GM21360 (cell line): ENCODE measurements around the gene SRC.

Source experiments
- ATAC-seq: cut with Tn5 transposase; IDR thresholded peaks from one replicate; pipeline ENCODE4 v1.9.1; 2021; ENCODE audit warnings: mild to moderate bottlenecking, moderate library complexity; ENCODE audit not compliant: unreplicated experiment

Gene SRC

DNA sequence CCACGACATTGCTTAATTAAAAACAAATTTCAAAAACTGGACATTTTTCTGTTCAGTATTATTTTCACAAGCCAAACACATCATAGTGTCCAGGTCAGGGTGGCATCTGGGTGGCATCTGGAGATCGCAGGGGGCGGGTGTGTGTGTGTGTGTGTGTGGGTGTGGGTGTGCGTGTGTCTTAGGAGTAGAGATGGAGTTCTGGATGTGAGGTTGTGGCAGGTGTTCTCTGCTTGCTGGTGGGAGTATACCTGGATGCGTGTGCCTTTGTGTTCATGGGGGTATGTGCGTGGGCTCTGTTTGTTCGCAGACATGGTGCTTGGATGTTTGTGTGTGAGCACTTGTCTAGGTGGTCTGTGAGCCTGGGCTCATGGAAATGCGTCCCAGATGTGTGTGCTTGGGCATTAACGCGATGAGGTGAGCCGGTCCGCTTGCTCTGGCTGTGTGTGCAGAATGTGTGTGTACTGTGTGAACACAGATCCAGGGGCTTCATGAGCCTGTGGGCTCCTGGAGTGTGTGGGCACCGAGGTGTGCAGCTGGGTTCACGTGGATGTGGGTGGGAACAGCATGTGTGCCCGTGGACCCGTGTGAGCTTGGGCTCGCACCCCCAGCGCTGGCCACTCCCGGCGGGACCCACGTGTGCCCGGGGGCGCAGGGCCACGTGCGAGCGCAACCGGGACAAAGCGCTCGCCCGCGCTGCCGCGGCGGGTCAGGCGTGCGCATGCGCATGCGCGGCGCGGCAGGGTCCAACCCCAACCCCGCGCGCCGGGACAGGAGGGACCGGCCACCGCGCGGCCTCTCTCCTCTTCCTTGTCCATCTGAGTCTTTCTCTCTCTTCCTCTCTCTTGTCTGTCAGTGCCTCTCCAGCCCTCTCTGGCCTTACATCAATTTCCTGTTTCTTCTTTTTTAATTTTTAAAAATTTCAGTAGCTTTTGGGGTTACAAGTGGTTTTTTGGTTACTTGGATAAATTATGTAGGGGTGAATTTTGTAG lies 60.4 kb downstream of the SRC start:
- ATAC-seq, result no peak

DNA sequence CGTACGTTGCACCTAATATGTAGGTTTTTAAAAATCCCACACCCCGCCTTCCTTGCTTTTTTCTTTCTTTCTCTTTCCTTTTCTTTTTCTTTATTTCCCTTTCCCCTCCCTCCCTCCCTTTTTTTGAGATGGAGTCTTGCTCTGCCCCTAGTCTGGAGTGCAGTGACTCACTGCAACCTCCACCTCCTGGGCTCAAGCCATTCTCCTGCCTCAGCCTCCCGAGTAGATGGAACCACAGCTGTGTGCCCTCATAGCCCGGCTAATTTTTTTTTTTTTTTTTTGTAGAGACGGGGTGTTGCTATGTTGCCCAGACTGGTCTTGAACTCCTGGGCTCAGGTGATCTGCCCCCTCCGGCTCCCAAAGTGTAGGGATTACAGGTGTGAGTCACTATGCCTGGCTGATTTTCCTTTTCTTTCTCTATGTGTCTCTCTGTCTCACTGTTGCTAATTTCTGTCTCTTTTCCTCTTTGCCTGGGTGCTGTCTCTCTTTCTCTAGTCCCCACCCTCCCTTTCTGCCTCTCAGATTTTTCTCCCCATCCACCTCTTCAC lies 61.2 kb downstream of the SRC start:
- ATAC-seq, result no peak

DNA sequence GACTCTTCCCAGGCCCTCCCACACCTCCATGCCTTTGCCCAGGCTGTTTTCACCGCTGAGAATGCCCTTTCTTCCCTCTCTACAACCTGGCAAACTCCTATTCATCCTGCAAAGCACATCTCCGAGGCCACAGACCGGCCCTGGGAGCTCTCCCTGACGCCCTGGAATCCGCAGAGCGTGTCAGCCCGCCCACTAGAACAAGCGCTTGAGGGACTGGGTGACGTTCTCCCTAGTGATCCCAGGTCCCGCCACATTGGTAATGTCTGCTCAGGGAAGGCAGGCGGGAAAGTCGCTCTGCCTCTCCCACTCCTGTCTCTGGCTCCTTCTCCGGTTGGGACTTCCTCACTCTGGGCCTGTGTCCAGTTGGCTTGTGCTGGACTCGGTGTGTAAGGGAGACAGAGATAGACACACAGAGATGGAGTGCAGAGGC lies 61.6 kb downstream of the SRC start:
- ATAC-seq, result no peak

DNA sequence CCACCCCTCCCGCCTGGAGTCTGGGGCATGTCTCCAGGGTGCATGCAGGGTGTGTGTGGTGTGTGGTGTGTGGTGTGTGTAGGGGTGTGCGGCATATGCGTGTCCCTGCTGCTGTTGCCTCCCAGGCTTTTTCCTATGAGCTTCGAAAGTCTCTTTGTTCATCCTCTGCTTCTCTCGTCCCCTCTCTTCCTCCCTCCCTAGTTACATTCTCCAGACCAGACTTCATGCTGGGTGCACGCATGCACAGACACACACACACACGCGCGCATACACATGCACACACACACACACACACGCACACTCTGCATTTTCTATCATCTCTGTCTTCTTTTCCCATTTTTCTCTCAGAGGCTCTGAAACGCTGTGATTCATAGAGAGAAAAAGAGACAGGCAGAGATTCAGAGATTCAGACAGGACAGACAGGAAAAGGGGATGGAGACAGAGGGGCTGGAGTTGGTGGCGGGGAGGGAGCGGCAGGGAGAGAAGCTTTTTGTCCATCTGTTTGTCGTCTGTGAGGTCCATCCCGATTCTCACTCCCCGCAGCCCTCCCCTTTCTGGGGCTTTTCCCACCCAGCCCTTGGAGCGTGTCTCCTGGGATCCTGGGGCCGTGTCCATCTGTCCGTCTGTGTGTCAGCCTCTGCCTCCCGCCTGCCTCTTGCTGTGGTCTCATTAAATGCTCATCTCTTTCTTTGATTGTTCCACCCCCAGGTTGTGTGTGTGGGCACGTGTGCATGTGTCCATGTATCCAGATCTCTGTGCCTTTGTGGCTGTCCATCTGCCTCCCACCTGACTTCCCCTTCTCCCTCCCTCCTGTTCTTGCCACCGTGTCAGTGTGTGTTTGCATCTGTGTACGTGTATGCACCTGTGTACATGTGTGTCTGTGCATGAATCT lies 62.6 kb downstream of the SRC start:
- ATAC-seq, result no peak

DNA sequence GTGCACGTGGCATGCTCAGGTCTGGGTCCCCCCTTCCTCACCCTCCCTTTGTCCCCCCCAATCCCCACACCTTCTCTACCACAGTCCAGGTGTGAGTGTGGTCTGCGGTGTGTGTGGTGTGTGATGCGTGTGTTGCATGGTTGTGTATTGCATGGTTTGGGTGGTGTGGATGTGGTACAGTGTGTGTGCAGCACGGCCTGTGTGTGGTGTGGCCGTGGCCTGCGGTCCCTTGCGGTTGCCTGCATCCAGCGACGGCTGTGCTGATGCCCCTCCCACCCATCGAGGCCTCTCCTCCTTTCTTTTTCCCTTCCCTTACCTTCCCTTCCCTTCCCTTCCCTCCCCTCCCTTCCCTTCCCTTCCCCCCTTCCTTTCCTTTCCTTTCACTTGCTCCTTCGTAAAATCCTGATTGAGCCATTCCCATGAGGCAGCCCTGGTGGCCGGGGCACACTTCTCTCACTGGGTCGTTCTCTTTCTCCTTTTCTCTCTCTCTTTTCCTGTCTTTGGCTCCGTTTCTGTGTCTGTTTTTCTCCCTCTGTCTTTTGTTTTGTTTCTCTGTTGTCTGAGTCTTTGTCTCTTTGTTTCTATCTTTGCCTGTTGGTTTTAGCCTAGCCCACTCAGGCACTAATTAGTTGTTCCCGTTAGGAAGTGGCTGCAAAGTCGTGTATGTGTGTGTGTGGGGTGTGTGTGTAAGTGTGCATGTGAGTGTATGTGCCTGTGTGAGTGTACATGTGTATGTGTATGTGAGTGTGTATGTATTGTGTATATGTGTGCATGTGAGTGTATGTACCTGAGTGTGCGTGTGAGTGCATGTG lies 65.7 kb downstream of the SRC start:
- no peak for ATAC-seq

DNA sequence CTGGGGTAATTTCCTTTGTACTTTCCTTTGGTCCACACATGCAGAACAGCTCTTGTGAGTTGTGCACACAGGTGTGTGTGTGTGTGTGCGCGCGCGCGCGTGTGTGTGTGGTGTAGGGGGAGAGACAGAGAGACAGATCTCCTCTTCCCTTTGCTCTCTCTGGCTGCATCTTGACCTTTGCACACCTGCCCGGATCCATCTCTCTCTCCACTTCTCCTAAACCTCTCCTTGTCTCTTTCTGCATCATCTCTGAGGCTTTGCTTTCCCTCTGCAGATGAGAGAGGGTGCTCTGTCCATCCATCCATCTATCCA lies 67.0 kb downstream of the SRC start:
- no peak for ATAC-seq

DNA sequence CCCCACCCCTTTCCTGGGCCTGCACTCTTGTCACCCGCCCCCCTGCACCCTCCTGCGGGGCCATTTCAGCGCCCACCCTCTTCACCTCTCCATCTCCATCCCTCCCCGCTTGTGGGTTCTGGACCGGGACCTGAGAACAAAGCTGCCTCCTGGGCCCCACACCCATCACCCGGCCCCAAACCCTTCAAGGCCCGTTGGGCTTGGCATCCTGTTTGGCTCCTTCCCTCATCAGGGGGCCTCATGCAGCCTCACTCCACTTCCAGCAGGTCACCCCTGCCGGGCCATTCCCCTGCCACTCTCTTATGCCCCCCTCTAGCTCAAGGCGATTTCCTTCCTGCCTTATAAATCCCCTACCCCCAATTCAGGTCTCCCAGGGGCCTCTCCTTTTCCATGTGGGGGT lies 67.4 kb downstream of the SRC start:
- ATAC-seq, result no peak

DNA sequence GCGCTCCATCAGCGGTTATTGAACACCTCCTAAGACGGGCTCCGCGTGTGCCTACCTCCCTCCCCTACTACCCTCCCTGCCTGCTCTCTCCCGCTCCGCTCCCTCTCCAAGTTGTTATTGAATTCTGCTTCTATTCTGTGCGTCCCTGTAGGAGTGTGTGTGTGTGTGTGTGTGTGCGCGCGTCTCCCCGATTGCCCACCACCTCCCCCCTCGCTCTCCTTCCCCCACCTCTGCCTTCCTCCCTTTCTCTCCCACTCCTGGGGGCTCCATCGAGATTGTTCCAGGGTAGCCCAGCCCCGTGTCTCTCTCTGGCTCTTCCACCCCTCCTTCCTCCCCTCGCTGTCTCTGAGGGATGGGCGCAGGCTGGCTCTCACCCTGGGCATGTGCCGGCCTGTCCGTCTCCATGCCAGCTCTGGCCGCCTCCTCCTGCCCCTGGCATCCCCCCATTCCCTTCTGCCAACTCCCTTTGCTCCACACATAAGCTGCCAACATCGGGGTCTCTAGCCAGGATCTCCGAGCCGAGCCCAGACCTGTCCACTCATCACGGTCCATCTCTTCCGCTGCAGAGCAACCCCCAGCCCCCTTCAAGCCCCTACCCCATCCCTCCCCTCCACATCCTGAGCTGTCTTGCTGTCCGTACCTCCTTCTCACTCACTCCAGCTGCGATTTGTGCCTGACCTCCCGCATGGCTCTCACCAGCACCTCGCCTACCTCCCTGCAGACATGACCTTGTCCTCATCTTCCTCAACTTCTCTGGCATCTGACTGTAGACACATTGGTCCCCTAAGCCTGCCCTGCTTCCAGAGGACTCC lies 68.5 kb downstream of the SRC start:
- no peak for ATAC-seq

DNA sequence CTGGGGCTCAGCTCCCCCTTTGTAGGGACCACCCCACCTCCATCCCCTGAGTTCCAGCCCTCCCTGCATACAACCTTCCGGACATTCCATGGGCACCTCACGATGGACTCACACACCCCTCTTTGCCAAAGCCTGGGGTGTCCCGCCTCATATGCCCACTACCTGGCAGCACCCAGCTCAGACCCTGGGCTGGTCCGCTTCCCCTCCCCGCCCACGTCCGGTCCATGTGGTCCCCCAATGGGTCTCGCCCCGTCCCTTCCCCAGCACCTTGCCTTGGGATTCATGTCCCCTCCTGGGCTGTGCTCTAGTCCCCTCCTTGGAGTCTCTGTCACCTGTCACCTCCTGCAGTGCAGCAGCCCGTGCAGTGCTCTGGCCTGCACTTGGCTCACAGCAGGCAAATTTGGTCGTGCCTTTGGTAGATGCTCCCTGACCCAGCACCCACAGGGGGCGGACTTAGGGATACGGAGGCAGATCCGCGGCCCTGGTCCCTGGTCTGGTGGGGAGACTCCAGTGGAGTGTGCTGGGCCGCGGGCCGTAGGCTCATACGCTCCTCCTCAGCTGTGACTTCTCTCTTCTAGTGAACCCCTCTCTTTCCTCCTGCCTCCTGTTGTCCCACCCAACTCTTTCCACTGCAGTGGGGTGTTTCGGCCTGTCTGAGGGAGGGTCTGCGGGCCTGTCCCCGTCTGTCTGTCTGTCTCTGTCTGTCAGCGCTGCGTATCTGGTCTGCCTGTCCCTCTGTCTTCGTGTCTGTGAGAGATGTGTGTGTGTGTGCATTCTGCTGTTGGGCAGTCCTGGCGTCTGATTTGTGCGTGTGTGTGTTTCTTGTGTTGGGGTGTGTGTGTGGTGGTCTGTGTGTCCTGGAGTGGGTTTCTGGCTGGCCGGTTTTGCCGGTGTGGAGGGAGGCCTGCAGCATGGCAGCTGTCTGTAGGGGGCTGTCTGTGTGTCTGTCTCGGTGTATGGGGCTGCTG lies 69.5 kb downstream of the SRC start:
- no peak for ATAC-seq

DNA sequence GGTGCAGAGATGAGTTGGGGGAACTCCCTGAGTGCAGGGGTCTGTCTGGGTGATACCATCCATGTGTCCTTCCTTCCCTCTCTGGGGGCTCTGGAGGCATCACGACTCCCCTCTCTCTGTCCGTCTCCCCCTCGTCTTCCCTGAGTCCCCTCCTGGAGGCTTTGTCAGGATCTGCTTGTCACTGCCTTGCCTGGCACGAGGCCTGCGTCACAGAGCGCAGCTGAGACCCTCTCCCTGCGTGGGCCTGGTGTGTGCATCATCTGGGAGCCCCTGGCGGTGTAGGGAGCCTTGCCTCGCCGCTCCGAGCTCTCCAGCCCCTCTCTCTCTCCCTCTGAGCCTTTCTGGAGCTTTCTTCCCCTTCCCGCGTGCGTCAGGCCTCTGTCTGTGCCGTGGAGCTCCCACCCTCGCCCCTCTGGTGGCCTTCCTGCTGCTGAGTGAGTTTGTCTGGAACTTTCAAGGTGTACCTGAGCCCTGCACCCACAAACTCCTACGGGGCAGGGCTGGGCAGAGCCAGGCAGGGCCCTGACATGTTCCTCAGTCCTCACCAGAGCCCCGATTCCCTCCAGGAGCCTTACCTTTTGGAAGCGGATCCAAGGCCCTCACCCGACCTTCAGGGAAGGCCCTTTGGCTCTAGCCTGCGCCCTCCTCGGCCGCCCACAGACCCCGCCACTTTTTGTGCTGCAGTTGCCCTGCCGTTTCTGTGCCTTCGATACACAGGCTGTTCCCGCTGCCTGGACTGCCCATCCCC lies 70.3 kb downstream of the SRC start:
- no peak for ATAC-seq

DNA sequence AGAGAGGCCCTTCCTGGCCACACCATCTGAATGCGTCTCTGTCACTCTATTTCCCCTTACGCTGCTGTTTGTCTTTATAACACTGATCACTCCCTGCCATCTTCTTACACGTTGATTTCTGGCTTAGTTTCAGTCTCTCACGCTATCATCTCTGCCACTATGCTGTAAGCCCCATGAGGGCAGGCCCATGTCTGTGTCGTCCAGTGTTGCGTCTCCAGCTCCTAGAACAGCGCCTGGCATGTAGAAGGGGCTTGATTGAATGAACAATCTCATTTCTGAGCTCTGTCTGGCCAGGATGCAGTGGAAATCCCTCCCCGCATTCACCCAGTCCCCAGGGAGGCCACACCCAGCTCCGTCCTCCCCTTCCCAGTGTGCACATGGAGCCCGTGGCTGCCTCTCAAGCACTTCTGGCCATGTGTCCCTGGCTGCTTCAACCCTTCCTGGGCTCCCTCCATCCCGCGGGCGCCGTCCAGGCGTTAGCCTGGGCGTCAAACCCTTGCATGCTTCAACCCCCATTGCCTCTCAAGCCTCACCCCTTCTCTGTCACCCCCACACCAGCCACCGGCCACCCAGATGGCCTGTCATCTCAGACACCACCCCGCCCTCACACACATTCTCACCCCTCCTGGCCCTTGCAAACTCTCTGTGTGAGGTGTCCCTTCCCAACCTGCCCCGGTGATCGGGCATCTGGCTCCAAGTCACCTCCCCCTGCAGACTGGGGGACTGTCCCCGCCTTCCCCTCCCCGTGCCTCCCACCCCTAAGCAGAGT lies 71.1 kb downstream of the SRC start:
- no peak for ATAC-seq

DNA sequence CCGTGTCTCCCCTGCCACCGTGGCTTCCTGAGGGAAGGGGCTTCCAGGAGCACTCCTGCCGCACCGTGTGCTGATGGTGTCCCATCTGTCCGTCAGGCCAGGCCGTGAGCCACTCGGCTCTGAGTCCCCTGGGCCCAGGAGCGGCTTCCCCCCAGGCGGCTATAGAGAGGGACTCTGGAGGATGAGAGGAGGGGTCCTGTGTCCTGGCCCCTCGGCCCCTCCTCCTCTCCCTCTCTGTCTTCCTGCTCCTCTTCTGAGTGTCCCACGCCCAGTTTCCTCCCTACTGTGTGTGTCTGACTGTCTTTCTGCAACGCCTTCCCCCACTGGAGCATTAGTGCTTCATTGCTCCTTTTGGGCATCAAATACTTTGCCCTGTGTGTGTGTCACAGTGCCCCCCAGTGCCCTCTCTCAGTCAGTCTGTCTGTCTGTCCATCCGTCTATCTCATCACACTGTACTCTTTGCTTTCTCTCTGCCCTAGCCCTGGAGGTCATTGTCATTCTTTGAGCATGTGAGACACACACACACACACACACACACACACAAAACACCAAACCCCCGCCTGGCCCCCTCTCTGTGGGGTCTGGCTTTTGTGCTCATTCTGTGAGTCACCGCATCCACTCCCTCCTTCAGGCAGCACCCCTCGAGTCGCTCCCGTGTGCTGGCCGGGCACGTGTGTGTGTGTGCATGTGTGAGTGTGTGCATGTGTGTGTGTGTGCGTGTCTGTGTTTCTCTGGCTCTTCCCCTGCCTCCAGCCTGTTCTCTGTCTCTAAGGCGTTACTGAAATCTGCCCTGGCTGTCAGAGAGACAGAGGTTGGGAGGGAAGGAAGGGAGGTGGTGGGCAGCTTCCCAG lies 71.9 kb downstream of the SRC start:
- no peak for ATAC-seq

DNA sequence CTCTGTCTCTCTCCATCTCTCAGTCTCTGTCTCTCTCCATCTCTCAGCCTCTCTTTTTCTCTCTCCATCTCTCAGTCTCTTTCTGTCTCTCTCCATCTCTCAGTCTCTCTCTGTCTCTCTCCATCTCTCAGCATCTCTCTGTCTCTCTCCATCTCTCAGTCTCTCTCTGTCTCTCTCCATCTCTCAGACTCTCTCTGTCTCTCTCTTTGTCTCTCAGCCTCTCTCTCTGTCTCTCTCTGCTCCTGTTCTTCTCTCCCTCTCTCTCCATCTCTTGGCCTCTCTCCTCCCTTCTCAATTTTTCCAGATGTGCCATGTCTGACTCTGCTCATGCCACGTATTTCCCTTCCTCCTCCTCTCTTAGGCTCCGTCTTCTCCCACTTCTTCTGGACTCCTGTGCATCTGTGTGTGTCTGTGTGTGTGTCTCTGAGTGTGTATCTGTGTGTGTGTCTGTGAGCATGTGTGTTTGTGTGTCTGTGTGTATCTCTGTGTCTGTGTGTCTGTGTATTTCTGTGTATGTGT lies 72.7 kb downstream of the SRC start:
- no peak for ATAC-seq

DNA sequence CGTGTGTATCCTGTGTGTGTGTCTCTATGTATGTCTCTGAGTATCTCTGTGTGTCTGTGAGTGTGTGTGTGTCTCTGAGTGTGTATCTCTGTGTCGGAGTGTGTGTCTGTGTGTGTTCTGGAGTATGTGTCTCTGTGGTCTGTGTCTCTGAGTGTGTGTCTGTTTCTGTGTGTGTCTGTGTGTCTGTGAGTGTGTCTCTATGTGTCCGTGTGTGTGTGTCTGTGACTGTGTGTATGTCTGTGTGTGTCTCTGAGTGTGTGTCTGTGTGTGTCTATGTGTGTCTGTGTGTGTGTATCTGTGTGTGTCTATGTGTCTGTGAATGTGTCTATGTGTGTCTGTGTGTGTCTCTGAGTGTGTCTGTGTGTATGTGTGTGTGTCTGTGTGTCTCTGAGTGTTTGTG lies 73.4 kb downstream of the SRC start:
- no peak for ATAC-seq

DNA sequence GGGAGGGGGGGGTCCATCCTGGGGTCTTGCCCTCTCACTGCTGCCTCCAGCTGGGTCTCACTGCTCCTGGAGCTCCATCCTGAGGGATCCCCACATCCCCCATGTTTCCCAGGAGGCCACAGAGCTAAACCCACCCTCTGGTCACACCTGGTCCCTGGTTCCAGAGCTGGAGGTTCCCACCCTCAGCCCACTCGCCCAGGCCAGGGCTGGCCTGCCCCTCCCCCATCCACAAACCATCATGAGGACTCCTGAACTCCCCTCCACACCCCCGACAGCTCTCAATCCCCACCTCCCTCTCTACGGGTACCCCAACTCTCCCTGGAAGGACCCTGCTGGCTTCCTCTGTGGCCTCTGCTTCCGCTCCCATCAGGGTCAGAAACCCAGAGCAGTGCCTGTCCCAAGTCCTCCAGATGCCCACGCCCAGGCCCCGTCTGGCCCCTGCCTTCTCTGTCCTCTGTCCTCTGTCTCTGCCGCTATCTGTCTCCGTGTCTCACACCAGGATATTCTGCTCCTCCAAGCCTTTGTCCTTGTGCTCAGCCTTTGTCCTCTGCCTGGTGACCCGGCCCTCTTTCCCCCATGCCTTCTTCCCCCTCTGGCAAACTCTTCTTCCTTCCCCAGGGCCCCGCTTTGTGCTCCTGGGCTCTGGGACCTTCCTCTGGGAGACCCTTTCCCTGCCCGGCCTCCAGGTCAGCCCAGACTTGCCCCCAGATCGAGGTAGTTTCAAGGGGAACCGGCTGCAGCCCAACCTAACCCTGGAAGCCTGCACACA lies 74.0 kb downstream of the SRC start:
- ATAC-seq, result no peak
